Measurements from ENCODE around the gene GCNA. TPM values are rescaled to one million over a fixed set of nuclear protein-coding genes. Genes with fewer than 3 reads are reported as not detected.

Gene GCNA
- polyA plus RNA-seq, 1 donor (not counting 4 experiments of a cell fraction or from before 2014, with no cell fraction given): 1.2 TPM

- DNase-seq (ENCODE audit: low read depth, low spot score): peak; percentile 67
- no peaks in the 10 kb centered on the region for H3K9me1 ChIP-seq (ENCODE audit: control insufficient read depth, extremely low read depth, insufficient read depth, low read length)
- H3K36me3 ChIP-seq (ENCODE audit: control insufficient read depth in 2 of 2, extremely low read depth in 1 of 2, insufficient read depth in 2 of 2, low read length in 2 of 2): peaks cover 2 to 23% of the 10 kb centered on the region in 2 experiments
- H2AFZ ChIP-seq (ENCODE audit: control insufficient read depth, low read length): no peak overlapping the region
- peak overlapping the region; percentile 76 for H3K27ac ChIP-seq (ENCODE audit: control insufficient read depth, insufficient read depth, low read length)
- no peaks in the 10 kb centered on the region for H3K27me3 ChIP-seq (ENCODE audit: control insufficient read depth, extremely low read depth, insufficient read depth, low read length)
- peaks cover 71% of the 10 kb centered on the region for H3K79me2 ChIP-seq (ENCODE audit: control insufficient read depth, insufficient read depth, low read length)
- no peak for TF ChIP-seq EZH2 (IDR thresholded peaks at IDR 0.05; ENCODE audit: low read length)
- TF ChIP-seq, protein P1, sequence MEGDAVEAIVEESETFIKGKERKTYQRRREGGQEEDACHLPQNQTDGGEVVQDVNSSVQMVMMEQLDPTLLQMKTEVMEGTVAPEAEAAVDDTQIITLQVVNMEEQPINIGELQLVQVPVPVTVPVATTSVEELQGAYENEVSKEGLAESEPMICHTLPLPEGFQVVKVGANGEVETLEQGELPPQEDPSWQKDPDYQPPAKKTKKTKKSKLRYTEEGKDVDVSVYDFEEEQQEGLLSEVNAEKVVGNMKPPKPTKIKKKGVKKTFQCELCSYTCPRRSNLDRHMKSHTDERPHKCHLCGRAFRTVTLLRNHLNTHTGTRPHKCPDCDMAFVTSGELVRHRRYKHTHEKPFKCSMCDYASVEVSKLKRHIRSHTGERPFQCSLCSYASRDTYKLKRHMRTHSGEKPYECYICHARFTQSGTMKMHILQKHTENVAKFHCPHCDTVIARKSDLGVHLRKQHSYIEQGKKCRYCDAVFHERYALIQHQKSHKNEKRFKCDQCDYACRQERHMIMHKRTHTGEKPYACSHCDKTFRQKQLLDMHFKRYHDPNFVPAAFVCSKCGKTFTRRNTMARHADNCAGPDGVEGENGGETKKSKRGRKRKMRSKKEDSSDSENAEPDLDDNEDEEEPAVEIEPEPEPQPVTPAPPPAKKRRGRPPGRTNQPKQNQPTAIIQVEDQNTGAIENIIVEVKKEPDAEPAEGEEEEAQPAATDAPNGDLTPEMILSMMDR (optimal IDR thresholded peaks at IDR 0.05 in 1 of 3, IDR thresholded peaks at IDR 0.05 in 1 of 3, conservative IDR thresholded peaks at IDR 0.05 in 1 of 3; ENCODE audit: extremely low read depth in 1 of 3, insufficient read depth in 2 of 3, low read length in 3 of 3): no peak
- H3K4me2 ChIP-seq (ENCODE audit: control insufficient read depth, extremely low read depth, insufficient read depth, low read depth, low read length): peak overlapping the region; percentile 55
- FAIRE-seq: peak; percentile 52
- no peak overlapping the region for H3K4me3 ChIP-seq (ENCODE audit: control insufficient read depth in 2 of 3, extremely low read depth in 1 of 3, insufficient read depth in 2 of 3, low read depth in 1 of 3, low read length in 3 of 3)
- H4K20me1 ChIP-seq (ENCODE audit: control insufficient read depth, extremely low read depth, insufficient read depth, low read length): peaks cover 22% of the 10 kb centered on the region
- no peak overlapping the region for H3K9ac ChIP-seq (ENCODE audit: control insufficient read depth, extremely low read depth, insufficient read depth, low read length)
- no peaks in the 10 kb centered on the region for H3K9me3 ChIP-seq (ENCODE audit: control insufficient read depth, low read depth, low read length)
- dilution Hi-C loops (cut with MboI; ENCODE audit: extremely low pct_ligation_motif_present, low sequenced_read_pairs): no loop called here
- peaks cover 40% of the 10 kb centered on the region for H3K4me1 ChIP-seq (ENCODE audit: control insufficient read depth, extremely low read depth, insufficient read depth, low read length)
Measured at GRCh38 chrX:71543316-71543715, 34.9 kb upstream of the GCNA start.

GRCh38 chrX:71545364-71545763, 32.9 kb upstream of the GCNA start:
- TF ChIP-seq EZH2 (IDR thresholded peaks at IDR 0.05; ENCODE audit: low read length): no peak
- TF ChIP-seq, protein P1 (optimal IDR thresholded peaks at IDR 0.05 in 1 of 3, IDR thresholded peaks at IDR 0.05 in 1 of 3, conservative IDR thresholded peaks at IDR 0.05 in 1 of 3; ENCODE audit: extremely low read depth in 1 of 3, insufficient read depth in 2 of 3, low read length in 3 of 3): no peak
- no peak overlapping the region for H3K4me2 ChIP-seq (ENCODE audit: control insufficient read depth, extremely low read depth, insufficient read depth, low read depth, low read length)
- peaks cover 29% of the 10 kb centered on the region for H3K4me1 ChIP-seq (ENCODE audit: control insufficient read depth, extremely low read depth, insufficient read depth, low read length)
- H2AFZ ChIP-seq (ENCODE audit: control insufficient read depth, low read length): no peak overlapping the region
- H3K27me3 ChIP-seq (ENCODE audit: control insufficient read depth, extremely low read depth, insufficient read depth, low read length): no peaks in the 10 kb centered on the region
- H3K36me3 ChIP-seq (ENCODE audit: control insufficient read depth in 2 of 2, extremely low read depth in 1 of 2, insufficient read depth in 2 of 2, low read length in 2 of 2): peaks cover 2 to 20% of the 10 kb centered on the region in 2 experiments
- DNase-seq (ENCODE audit: low read depth, low spot score) (no peak), FAIRE-seq (no peak)
- dilution Hi-C loops (cut with MboI; ENCODE audit: extremely low pct_ligation_motif_present, low sequenced_read_pairs): no loop called here
- H3K79me2 ChIP-seq (ENCODE audit: control insufficient read depth, insufficient read depth, low read length): peaks cover 56% of the 10 kb centered on the region
- H3K9me1 ChIP-seq (ENCODE audit: control insufficient read depth, extremely low read depth, insufficient read depth, low read length): no peaks in the 10 kb centered on the region
- H3K4me3 ChIP-seq (ENCODE audit: control insufficient read depth in 2 of 3, extremely low read depth in 1 of 3, insufficient read depth in 2 of 3, low read depth in 1 of 3, low read length in 3 of 3): no peak overlapping the region
- H3K9ac ChIP-seq (ENCODE audit: control insufficient read depth, extremely low read depth, insufficient read depth, low read length): no peak overlapping the region
- no peak overlapping the region for H3K27ac ChIP-seq (ENCODE audit: control insufficient read depth, insufficient read depth, low read length)
- H4K20me1 ChIP-seq (ENCODE audit: control insufficient read depth, extremely low read depth, insufficient read depth, low read length): peaks cover 20% of the 10 kb centered on the region
- no peaks in the 10 kb centered on the region for H3K9me3 ChIP-seq (ENCODE audit: control insufficient read depth, low read depth, low read length)

Data from keratinocyte (primary cell).